GM12864 (cell line): ENCODE measurements around the gene MAMLD1.

ENCODE experiments used
- DNase-seq: peaks from one replicate; pipeline ENCODE4 v3.0.0-alpha.2; 2011; ENCODE audit warnings: low read depth
- H3K4me3 ChIP-seq: 2 replicates; pipeline ENCODE4 v1.5.1; 2011; ENCODE audit warnings: mild to moderate bottlenecking, low read depth, low read length, control low read depth
- TF ChIP-seq, protein P1 (sequence below): IDR thresholded peaks from 2 replicates; pipeline ENCODE4 v1.5.1; 2011; ENCODE audit warnings: low read depth, mild to moderate bottlenecking, moderate library complexity, low read length, control low read depth, inconsistent platforms; ENCODE audit errors: missing control alignments

The MAMLD1 gene

DNA sequence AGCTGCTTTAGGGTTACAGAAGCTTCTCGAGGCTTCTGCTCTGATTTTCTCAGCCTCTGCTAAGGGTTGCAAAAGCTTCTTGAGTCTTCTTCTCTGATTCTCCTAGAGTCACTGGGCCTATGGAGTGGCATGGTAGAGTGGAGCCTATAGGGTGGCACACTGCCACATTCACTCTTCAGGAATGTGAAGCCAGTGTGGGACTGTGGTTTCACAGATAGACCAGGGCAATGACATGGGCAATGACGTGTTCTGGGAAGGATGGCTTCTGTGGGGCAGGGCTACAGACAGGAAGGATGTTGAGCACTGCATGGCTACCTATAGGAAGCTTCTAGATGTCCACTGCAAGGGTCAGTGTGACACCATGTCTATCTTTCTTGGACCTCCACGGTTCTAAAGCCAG is 11.0 kb upstream of the MAMLD1 start:
- TF ChIP-seq, protein P1, sequence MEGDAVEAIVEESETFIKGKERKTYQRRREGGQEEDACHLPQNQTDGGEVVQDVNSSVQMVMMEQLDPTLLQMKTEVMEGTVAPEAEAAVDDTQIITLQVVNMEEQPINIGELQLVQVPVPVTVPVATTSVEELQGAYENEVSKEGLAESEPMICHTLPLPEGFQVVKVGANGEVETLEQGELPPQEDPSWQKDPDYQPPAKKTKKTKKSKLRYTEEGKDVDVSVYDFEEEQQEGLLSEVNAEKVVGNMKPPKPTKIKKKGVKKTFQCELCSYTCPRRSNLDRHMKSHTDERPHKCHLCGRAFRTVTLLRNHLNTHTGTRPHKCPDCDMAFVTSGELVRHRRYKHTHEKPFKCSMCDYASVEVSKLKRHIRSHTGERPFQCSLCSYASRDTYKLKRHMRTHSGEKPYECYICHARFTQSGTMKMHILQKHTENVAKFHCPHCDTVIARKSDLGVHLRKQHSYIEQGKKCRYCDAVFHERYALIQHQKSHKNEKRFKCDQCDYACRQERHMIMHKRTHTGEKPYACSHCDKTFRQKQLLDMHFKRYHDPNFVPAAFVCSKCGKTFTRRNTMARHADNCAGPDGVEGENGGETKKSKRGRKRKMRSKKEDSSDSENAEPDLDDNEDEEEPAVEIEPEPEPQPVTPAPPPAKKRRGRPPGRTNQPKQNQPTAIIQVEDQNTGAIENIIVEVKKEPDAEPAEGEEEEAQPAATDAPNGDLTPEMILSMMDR: no peak

DNA sequence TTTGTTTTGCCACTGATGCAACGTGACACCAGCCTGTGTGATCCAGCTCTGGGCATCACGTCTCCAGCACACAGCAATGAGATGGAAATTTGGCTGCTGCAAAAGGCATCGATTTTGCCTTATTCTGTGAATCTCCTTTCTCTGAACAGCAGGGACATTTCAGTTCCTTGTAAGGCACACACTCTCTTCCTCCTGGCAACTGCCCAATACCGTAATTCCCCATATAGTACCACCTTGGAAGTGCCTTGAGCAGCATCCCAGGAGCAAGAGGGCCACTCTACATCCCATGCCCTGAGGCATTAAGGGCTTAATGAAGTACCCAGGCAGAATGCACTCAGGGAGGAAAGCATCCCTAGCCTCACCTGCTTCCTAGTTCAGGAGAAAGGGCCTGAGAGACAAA is 10.5 kb upstream of the MAMLD1 start:
- TF ChIP-seq, protein P1: no peak
- DNase-seq: no peak
- H3K4me3 ChIP-seq: no peak overlapping the region

More for the DNA sequence above, 11.0 kb upstream of the MAMLD1 start:
- no peak overlapping the region for H3K4me3 ChIP-seq
- DNase-seq: no peak

DNA sequence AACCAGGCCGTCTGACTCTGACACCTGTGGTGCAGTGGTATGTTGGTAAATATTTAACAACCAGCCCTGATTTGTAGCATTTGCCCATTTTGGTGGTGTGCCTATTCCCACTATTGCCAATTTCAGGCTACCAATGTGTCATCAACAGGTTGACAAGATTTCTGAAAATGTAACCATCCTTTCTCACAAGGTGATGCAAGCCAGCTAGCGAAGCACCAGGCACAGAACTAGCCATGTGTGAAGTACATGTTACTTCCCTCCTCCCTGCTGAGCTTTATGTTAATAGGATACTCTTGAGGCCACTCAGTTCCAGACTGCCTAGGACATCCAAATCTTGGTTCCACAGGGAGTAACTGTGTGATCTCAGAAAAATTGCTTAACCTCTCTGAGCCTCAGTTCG is 7.2 kb upstream of the MAMLD1 start:
- no peak for DNase-seq
- H3K4me3 ChIP-seq: no peak overlapping the region
- TF ChIP-seq, protein P1: no peak

DNA sequence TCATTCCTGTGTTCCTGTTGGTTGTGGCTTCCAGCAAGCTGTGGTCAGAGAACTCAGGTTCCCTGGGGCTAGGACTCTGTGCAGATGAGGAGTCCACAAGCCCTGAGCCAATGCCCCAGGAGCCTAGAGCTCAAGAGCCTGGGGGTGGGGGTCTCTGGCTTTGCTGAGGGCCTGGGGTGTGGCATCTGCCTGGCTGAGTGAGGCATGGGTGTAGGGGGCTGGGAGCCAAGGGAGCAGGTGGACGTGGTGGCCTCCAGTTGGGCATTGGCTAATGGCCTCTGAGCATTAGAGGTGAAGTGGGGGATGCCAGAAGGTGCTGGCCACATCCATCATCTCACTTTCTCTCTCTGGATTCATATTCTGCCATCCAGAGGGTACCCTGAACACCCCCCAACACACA is 5.3 kb upstream of the MAMLD1 start:
- no peak for DNase-seq
- TF ChIP-seq, protein P1: no peak

DNA sequence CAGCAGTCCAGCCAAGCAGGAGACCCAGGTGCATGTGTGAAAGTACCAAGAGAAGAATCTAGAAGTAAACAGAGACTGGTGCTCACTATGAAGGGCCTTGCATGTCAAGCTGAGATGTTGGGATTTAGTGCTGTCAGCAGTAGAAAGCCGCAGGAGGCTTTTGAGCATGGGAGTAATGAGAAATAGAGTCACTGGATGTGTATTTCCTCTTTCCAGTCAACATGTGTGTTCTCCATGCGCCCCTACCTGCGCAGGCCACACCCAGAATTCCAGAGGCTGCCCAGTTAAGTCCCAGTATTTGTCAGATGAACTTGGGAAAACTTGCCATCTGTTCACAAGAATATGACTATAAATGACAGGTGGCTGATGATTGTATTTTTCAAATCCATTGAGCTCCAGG is 4.5 kb upstream of the MAMLD1 start:
- TF ChIP-seq, protein P1: no peak
- no peak for DNase-seq
- no peak overlapping the region for H3K4me3 ChIP-seq

More for the DNA sequence above, 5.3 kb upstream of the MAMLD1 start:
- no peak overlapping the region for H3K4me3 ChIP-seq

DNA sequence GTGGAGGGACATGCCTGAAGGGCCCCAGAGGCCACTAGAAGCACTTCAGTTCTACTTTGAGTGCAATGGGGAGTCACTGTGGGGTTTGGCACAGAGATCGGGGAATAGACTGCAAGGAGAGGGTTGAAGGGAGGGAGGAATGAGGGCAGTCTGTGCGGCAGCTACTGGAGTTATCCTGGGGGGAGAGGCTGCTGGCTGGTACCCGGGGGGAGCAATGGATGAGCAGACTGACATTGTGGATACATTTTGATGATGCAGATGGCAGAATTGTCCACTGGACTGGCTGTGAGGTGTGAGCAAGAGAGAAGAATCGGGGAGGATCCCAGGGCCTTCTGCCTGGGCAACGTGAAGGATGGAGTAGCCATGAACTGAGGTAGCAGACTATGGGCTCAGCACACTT is 2.8 kb upstream of the MAMLD1 start:
- TF ChIP-seq, protein P1: no peak
- DNase-seq: no peak
- no peak overlapping the region for H3K4me3 ChIP-seq

DNA sequence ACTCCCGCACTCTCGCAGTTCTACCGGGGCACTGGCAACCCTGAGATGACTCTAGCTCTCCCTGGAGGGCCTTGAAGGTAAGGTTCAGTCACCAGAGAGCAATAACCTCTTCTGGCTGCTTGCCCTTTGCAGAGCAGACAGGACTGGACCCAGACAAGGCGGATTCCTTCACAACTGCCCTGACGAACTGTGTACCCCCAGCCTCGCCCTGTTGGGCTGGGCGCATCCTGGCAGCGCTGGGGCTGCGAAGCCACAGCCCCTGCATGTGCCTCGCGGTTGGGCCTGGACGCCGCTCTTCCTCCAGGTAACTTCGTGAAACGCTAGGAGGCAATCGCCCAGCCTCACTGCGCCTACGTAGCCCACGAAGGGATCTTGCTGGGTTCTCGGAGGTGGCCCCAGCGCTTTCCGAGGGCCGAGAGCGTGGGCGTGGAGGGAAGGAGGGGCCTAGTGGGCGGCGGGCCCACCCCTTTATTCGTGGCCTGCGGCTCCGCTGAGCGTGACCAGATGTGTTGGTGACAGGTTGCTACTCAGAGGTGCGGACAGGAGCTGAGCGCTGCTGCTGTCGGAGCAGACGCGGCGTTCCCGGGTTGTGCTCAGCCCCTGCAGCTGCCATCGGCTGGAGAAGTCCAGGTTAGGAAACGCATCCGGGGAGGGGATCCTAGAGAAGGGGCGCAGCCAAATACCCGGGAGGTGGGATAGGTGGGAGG is 1.9 kb upstream of the MAMLD1 start:
- TF ChIP-seq, protein P1: no peak
- no peak for DNase-seq

More for the DNA sequence above, 1.9 kb upstream of the MAMLD1 start:
- no peak overlapping the region for H3K4me3 ChIP-seq
